Measurements from ENCODE around the gene PDZD8.

Gene PDZD8

GRCh38 chr10:117391436-117392205, 16.4 kb upstream of the PDZD8 start:
- DNase-seq (ENCODE audit: low spot score) = no peak

- DNase-seq (ENCODE audit: low spot score) = no peak
Observed at GRCh38 chr10:117390420-117390819, 15.2 kb upstream of the PDZD8 start.

GRCh38 chr10:117386805-117387204, 11.6 kb upstream of the PDZD8 start:
- no peak for DNase-seq (ENCODE audit: low spot score)

GRCh38 chr10:117382861-117383260, 7.6 kb upstream of the PDZD8 start:
- no peak for DNase-seq (ENCODE audit: low spot score)

- peak; percentile 20 for DNase-seq (ENCODE audit: low spot score)
Observed at GRCh38 chr10:117374506-117375359, 507 bp downstream of the PDZD8 start.

GRCh38 chr10:117373823-117374505, 1.3 kb downstream of the PDZD8 start:
- DNase-seq (ENCODE audit: low spot score) = peak; percentile 12

- DNase-seq (ENCODE audit: low spot score) = no peak
Observed at GRCh38 chr10:117370205-117370604, 5.0 kb downstream of the PDZD8 start.

GRCh38 chr10:117367718-117368117, 7.5 kb downstream of the PDZD8 start:
- no peak for DNase-seq (ENCODE audit: low spot score)

GRCh38 chr10:117366741-117367140, 8.5 kb downstream of the PDZD8 start:
- DNase-seq (ENCODE audit: low spot score) = no peak

GRCh38 chr10:117365612-117366011, 9.6 kb downstream of the PDZD8 start:
- no peak for DNase-seq (ENCODE audit: low spot score)

- no peak for DNase-seq (ENCODE audit: low spot score)
Observed at GRCh38 chr10:117364110-117364960, 10.9 kb downstream of the PDZD8 start.

GRCh38 chr10:117363028-117363427, 12.2 kb downstream of the PDZD8 start:
- no peak for DNase-seq (ENCODE audit: low spot score)

GRCh38 chr10:117362313-117362712, 12.9 kb downstream of the PDZD8 start:
- DNase-seq (ENCODE audit: low spot score) = no peak

GRCh38 chr10:117360994-117361667, 14.1 kb downstream of the PDZD8 start:
- DNase-seq (ENCODE audit: low spot score) = no peak

GRCh38 chr10:117360016-117360415, 15.2 kb downstream of the PDZD8 start:
- no peak for DNase-seq (ENCODE audit: low spot score)

GRCh38 chr10:117355072-117355471, 20.2 kb downstream of the PDZD8 start:
- DNase-seq (ENCODE audit: low spot score) = no peak

GRCh38 chr10:117353684-117354083, 21.6 kb downstream of the PDZD8 start:
- DNase-seq (ENCODE audit: low spot score) = no peak

GRCh38 chr10:117352724-117353123, 22.5 kb downstream of the PDZD8 start:
- no peak for DNase-seq (ENCODE audit: low spot score)

- DNase-seq (ENCODE audit: low spot score) = no peak
Observed at GRCh38 chr10:117351996-117352395, 23.2 kb downstream of the PDZD8 start.

GRCh38 chr10:117351558-117351957, 23.7 kb downstream of the PDZD8 start:
- no peak for DNase-seq (ENCODE audit: low spot score)

- no peak for DNase-seq (ENCODE audit: low spot score)
Observed at GRCh38 chr10:117350909-117351308, 24.3 kb downstream of the PDZD8 start.

Measured in globus pallidus (tissue), 1 donor.